ENCODE measurements around the gene BNC2.

GRCh38 chr9:16524823-16525222 lies 345.6 kb downstream of the BNC2 start:
- TF ChIP-seq, protein P1, sequence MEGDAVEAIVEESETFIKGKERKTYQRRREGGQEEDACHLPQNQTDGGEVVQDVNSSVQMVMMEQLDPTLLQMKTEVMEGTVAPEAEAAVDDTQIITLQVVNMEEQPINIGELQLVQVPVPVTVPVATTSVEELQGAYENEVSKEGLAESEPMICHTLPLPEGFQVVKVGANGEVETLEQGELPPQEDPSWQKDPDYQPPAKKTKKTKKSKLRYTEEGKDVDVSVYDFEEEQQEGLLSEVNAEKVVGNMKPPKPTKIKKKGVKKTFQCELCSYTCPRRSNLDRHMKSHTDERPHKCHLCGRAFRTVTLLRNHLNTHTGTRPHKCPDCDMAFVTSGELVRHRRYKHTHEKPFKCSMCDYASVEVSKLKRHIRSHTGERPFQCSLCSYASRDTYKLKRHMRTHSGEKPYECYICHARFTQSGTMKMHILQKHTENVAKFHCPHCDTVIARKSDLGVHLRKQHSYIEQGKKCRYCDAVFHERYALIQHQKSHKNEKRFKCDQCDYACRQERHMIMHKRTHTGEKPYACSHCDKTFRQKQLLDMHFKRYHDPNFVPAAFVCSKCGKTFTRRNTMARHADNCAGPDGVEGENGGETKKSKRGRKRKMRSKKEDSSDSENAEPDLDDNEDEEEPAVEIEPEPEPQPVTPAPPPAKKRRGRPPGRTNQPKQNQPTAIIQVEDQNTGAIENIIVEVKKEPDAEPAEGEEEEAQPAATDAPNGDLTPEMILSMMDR (IDR thresholded peaks at IDR 0.05): no peak
- TF ChIP-seq POLR2A (IDR thresholded peaks at IDR 0.05): no peak

All from Peyer's patch (tissue), 4 donors.